Mesenchymal stem cell (in vitro differentiated cells and primary cell): ENCODE measurements around the gene VEPH1.
A peak's percentile ranks its signal among the peaks of the same experiment; 100 is the strongest.

ENCODE experiments used
- DNase-seq: peaks from one replicate; pipeline ENCODE4 v3.0.0-alpha.2; 2013
- H2AFZ ChIP-seq: one replicate; pipeline ENCODE4 v1.6.1; 2013; ENCODE audit warnings: low read depth, mild to moderate bottlenecking, control low read depth, inconsistent platforms, low read length, moderate library complexity
- H2AK5ac ChIP-seq: 2 replicates; pipeline ENCODE4 v1.6.1; 2013; ENCODE audit warnings: low read length, moderate library complexity, mild to moderate bottlenecking, inconsistent platforms; ENCODE audit not compliant: severe bottlenecking
- H2BK120ac ChIP-seq: one replicate; pipeline ENCODE4 v1.6.1; 2013; ENCODE audit warnings: low read depth, mild to moderate bottlenecking, inconsistent platforms, low read length, moderate library complexity
- H2BK12ac ChIP-seq, 2 experiments: one replicate each; pipeline ENCODE4 v1.6.1; 2013; ENCODE audit warnings: inconsistent platforms in 2 of 2, low read length in 2 of 2, mild to moderate bottlenecking in 2 of 2, moderate library complexity in 2 of 2, control low read depth in 1 of 2
- H2BK15ac ChIP-seq: one replicate; pipeline ENCODE4 v1.6.1; 2013; ENCODE audit warnings: mild to moderate bottlenecking, low read depth, inconsistent platforms; ENCODE audit not compliant: poor library complexity, severe bottlenecking
- H2BK5ac ChIP-seq: 2 replicates; pipeline ENCODE4 v1.6.1; 2013; ENCODE audit warnings: low read depth, mild to moderate bottlenecking, low read length, control low read depth, inconsistent platforms; ENCODE audit not compliant: poor library complexity, severe bottlenecking
- H3K14ac ChIP-seq, 2 experiments: one replicate each; pipeline ENCODE4 v1.6.1; 2013; ENCODE audit warnings: inconsistent platforms in 2 of 2, low read length in 2 of 2, control low read depth in 1 of 2, mild to moderate bottlenecking in 1 of 2, moderate library complexity in 1 of 2
- H3K18ac ChIP-seq, 2 experiments: one replicate each; pipeline ENCODE4 v1.6.1; 2013; ENCODE audit warnings: inconsistent platforms in 2 of 2, low read length in 2 of 2, control low read depth in 1 of 2, low read depth in 1 of 2, mild to moderate bottlenecking in 1 of 2
- H3K23ac ChIP-seq, 2 experiments: one replicate each; pipeline ENCODE4 v1.6.1; 2013; ENCODE audit warnings: inconsistent platforms in 2 of 2, low read length in 2 of 2, mild to moderate bottlenecking in 2 of 2, moderate library complexity in 2 of 2, control low read depth in 1 of 2
- H3K27ac ChIP-seq: 2 replicates; pipeline ENCODE4 v1.5.1; 2013; ENCODE audit warnings: mild to moderate bottlenecking, moderate library complexity, low read length, control low read depth, inconsistent platforms; ENCODE audit not compliant: poor library complexity, severe bottlenecking
- H3K27me3 ChIP-seq, 2 experiments: 2 replicates each; pipeline versions ENCODE4 v1.6.1 to v1.7.0; 2013; ENCODE audit warnings: low read length in 2 of 2, mild to moderate bottlenecking in 2 of 2, moderate library complexity in 2 of 2, control low read depth in 1 of 2, inconsistent platforms in 1 of 2; ENCODE audit not compliant: control insufficient read depth in 1 of 2, insufficient read depth in 1 of 2
- H3K36me3 ChIP-seq, 2 experiments: 2 replicates each; pipeline versions ENCODE4 v1.6.1 to v1.7.0; 2013; ENCODE audit warnings: low read length in 2 of 2, control low read depth in 1 of 2, inconsistent platforms in 1 of 2, low read depth in 1 of 2, mild to moderate bottlenecking in 1 of 2; ENCODE audit not compliant: insufficient read depth in 2 of 2, control insufficient read depth in 1 of 2
- H3K4ac ChIP-seq, 2 experiments: one replicate each; pipeline ENCODE4 v1.6.1; 2013; ENCODE audit warnings: inconsistent platforms in 2 of 2, low read length in 2 of 2, mild to moderate bottlenecking in 2 of 2, moderate library complexity in 2 of 2, control low read depth in 1 of 2, low read depth in 1 of 2
- H3K4me1 ChIP-seq: 2 replicates; pipeline ENCODE4 v1.6.1; 2013; ENCODE audit warnings: low read depth, low read length, control low read depth; ENCODE audit not compliant: control insufficient read depth, insufficient read depth
- H3K4me2 ChIP-seq: 2 replicates; pipeline ENCODE4 v1.6.1; 2013; ENCODE audit warnings: low read length, mild to moderate bottlenecking, inconsistent platforms; ENCODE audit not compliant: poor library complexity, severe bottlenecking
- H3K4me3 ChIP-seq, 2 experiments: 2 replicates each; pipeline versions ENCODE4 v1.5.1 to v1.7.0; 2013; ENCODE audit warnings: low read length in 2 of 2, mild to moderate bottlenecking in 2 of 2, control low read depth in 1 of 2, low read depth in 1 of 2; ENCODE audit not compliant: insufficient read depth in 1 of 2
- H3K79me1 ChIP-seq: replicated peaks from 2 replicates; pipeline ENCODE4 v1.6.1; 2013; ENCODE audit warnings: mild to moderate bottlenecking, control low read depth, low read length, inconsistent platforms; ENCODE audit not compliant: poor library complexity, severe bottlenecking
- H3K9ac ChIP-seq: 2 replicates; pipeline ENCODE4 v1.7.0; 2013; ENCODE audit warnings: mild to moderate bottlenecking, low read length, moderate library complexity
- H3K9me3 ChIP-seq: 2 replicates; pipeline ENCODE4 v1.7.0; 2013; ENCODE audit warnings: mild to moderate bottlenecking, low read length; ENCODE audit not compliant: control insufficient read depth
- H4K8ac ChIP-seq: one replicate; pipeline ENCODE4 v1.6.1; 2013; ENCODE audit warnings: inconsistent platforms, mild to moderate bottlenecking, low read length, moderate library complexity
- H4K91ac ChIP-seq: one replicate; pipeline ENCODE4 v1.6.1; 2013; ENCODE audit warnings: mild to moderate bottlenecking, low read length, inconsistent platforms
- WGBS: methylation state at CpG from one replicate; pipeline ENCODE4 v1.1.7; 2013; ENCODE audit warnings: mixed read lengths; 5-methylcytosine and 5-hydroxymethylcytosine counted together

The VEPH1 gene

DNA sequence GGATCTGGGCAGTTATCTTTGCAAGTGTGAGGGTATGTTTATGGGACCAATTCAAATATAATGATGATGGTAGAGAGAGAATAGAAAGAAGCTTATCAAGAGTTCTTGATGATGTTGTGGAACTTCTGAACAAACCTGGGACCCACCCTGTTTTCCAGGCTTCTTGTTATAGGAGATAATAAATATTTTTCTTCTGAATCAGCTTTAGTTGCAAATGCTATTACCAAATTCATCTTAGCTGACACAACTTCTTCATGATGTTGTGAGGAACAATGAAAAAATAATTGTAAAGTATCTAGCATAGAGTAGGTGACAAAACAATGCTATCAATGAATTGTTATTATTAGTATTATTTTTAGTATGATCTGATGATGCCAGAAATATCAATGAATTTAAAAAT, 110.1 kb downstream of the VEPH1 start:
- H3K9ac ChIP-seq: no peak overlapping the region
- no peaks in the 10 kb centered on the region for H3K79me1 ChIP-seq
- H2AFZ ChIP-seq: no peak overlapping the region
- no peak overlapping the region for H4K91ac ChIP-seq
- no peak overlapping the region for H3K18ac ChIP-seq
- no peak overlapping the region for H3K23ac ChIP-seq
- no peak overlapping the region for H2BK5ac ChIP-seq
- peaks cover 0 to 5% of the 10 kb centered on the region in 2 experiments for H3K36me3 ChIP-seq
- no peak overlapping the region for H4K8ac ChIP-seq
- H3K4me3 ChIP-seq: no peak overlapping the region
- no peaks in the 10 kb centered on the region for H3K4me1 ChIP-seq
- H2BK15ac ChIP-seq: no peak overlapping the region
- H3K27me3 ChIP-seq: no peaks in the 10 kb centered on the region
- H3K4ac ChIP-seq: no peak overlapping the region
- no peak overlapping the region for H2BK120ac ChIP-seq
- H3K14ac ChIP-seq: no peak overlapping the region
- no peak for DNase-seq
- no peak overlapping the region for H2BK12ac ChIP-seq
- no peak overlapping the region for H2AK5ac ChIP-seq
- no peak overlapping the region for H3K4me2 ChIP-seq
- no peaks in the 10 kb centered on the region for H3K9me3 ChIP-seq
- H3K27ac ChIP-seq: no peak overlapping the region

DNA sequence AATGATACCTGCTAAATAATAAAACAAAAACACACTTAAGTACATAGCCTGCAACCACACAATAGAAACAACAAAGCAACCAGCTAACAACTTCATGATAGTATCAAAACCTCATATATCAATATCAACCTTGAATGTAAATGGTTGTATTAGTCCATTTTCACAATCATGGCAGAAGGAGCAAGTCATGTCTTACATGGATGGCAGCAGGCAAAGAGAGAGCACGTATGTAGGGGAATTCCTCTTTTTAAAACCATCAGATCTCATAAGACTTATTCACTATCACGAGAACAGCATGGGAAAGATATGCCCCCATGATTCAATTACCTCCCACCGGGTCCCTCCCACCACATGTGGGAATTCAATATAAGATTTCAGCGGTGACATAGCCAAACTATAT, 111.1 kb downstream of the VEPH1 start:
- H4K8ac ChIP-seq: no peak overlapping the region
- no peak overlapping the region for H3K4ac ChIP-seq
- H2AFZ ChIP-seq: no peak overlapping the region
- 94% methylated on average over 4 of the region's 4 CpGs for WGBS
- no peak overlapping the region for H2BK5ac ChIP-seq
- H3K18ac ChIP-seq: no peak overlapping the region
- H3K23ac ChIP-seq: no peak overlapping the region
- no peaks in the 10 kb centered on the region for H3K27me3 ChIP-seq
- H3K4me2 ChIP-seq: no peak overlapping the region
- DNase-seq: no peak
- H3K79me1 ChIP-seq: no peaks in the 10 kb centered on the region
- no peak overlapping the region for H3K14ac ChIP-seq
- H3K4me1 ChIP-seq: no peaks in the 10 kb centered on the region
- no peak overlapping the region for H2BK12ac ChIP-seq
- H4K91ac ChIP-seq: no peak overlapping the region
- H3K27ac ChIP-seq: no peak overlapping the region
- no peak overlapping the region for H3K9ac ChIP-seq
- H2BK15ac ChIP-seq: no peak overlapping the region
- H2AK5ac ChIP-seq: no peak overlapping the region
- H3K9me3 ChIP-seq: no peaks in the 10 kb centered on the region
- no peak overlapping the region for H2BK120ac ChIP-seq
- no peak overlapping the region for H3K4me3 ChIP-seq
- peaks cover 0 to 5% of the 10 kb centered on the region in 2 experiments for H3K36me3 ChIP-seq

- Histone ChIP-seq H4K8ac (no peak overlapping the region), H3K36me3 (peaks cover 0 to 5% of the 10 kb centered on the region in 2 experiments), H2BK120ac (no peak overlapping the region), H3K27ac (no peak overlapping the region), H2AFZ (no peak overlapping the region), H2BK15ac (no peak overlapping the region), H3K9ac (no peak overlapping the region), H3K23ac (no peak overlapping the region), H4K91ac (no peak overlapping the region), H2BK5ac (no peak overlapping the region), H3K4ac (no peak overlapping the region), H3K9me3 (no peaks in the 10 kb centered on the region), H3K18ac (no peak overlapping the region), H2BK12ac (no peak overlapping the region), H3K4me2 (no peak overlapping the region), H3K4me3 (no peak overlapping the region), H3K79me1 (no peaks in the 10 kb centered on the region), H3K14ac (peak overlapping the region in 1 of 2 experiments; percentile 19), H2AK5ac (no peak overlapping the region), H3K27me3 (no peaks in the 10 kb centered on the region), H3K4me1 (no peaks in the 10 kb centered on the region)
- WGBS: 95% methylated on average over 9 of the region's 9 CpGs
- no peak for DNase-seq
Observed at GRCh38 chr3:157390713-157391515, 112.3 kb downstream of the VEPH1 start.

- Histone ChIP-seq H4K8ac (no peak overlapping the region), H3K18ac (no peak overlapping the region), H3K4me1 (no peaks in the 10 kb centered on the region), H3K27ac (no peak overlapping the region), H3K14ac (no peak overlapping the region), H2BK12ac (no peak overlapping the region), H3K79me1 (no peaks in the 10 kb centered on the region), H3K23ac (no peak overlapping the region), H3K4me2 (no peak overlapping the region), H2AK5ac (no peak overlapping the region), H2BK120ac (no peak overlapping the region), H2AFZ (no peak overlapping the region), H3K9ac (no peak overlapping the region), H4K91ac (no peak overlapping the region), H3K4ac (no peak overlapping the region), H3K36me3 (peaks cover 0 to 5% of the 10 kb centered on the region in 2 experiments), H3K27me3 (no peaks in the 10 kb centered on the region), H3K4me3 (no peak overlapping the region), H2BK15ac (no peak overlapping the region), H2BK5ac (no peak overlapping the region), H3K9me3 (no peaks in the 10 kb centered on the region)
- peak; percentile 19 for DNase-seq
Observed at GRCh38 chr3:157388976-157389375, 114.2 kb downstream of the VEPH1 start.
